Hypothalamus (tissue), 51 donors: ENCODE data around the gene ZRANB1.
A peak's percentile ranks its signal among the peaks of the same experiment; 100 is the strongest.

Source experiments
- DNase-seq, 51 donors: peaks; one replicate each; lab custom pipeline; 2025; lab: John Stamatoyannopoulos, UW

The ZRANB1 gene

GRCh38 chr10:124993345-124993708 lies 51.4 kb downstream of the ZRANB1 start:
- no peak for DNase-seq

- DNase-seq = no peak
These were observed 52.0 kb downstream of the ZRANB1 start for GRCh38 chr10:124993736-124994451.

- DNase-seq = peak in 22 of 51 donors; percentile 22 to 72 (median 43)
These were observed 52.9 kb downstream of the ZRANB1 start for GRCh38 chr10:124994573-124995473.

GRCh38 chr10:124995605-124996004 lies 53.7 kb downstream of the ZRANB1 start:
- DNase-seq = no peak

- no peak for DNase-seq
These were observed 54.4 kb downstream of the ZRANB1 start for GRCh38 chr10:124996127-124996853.

- DNase-seq = no peak
These were observed 54.9 kb downstream of the ZRANB1 start for GRCh38 chr10:124996854-124997215.

GRCh38 chr10:124997306-124997705 lies 55.4 kb downstream of the ZRANB1 start:
- DNase-seq = no peak

GRCh38 chr10:124997771-124998623 lies 56.1 kb downstream of the ZRANB1 start:
- DNase-seq = no peak

GRCh38 chr10:124998624-124999291 lies 56.8 kb downstream of the ZRANB1 start:
- no peak for DNase-seq

GRCh38 chr10:124999433-125000365 lies 57.8 kb downstream of the ZRANB1 start:
- peak in 28 of 51 donors; percentile 22 to 77 (median 56) for DNase-seq

- peak in 33 of 51 donors; percentile 15 to 80 (median 53) for DNase-seq
These were observed 58.7 kb downstream of the ZRANB1 start for GRCh38 chr10:125000366-125001312.

- peak in 7 of 51 donors; percentile 12 to 73 (median 63) for DNase-seq
These were observed 59.6 kb downstream of the ZRANB1 start for GRCh38 chr10:125001313-125002046.

- no peak for DNase-seq
These were observed 60.1 kb downstream of the ZRANB1 start for GRCh38 chr10:125002047-125002422.

- no peak for DNase-seq
These were observed 60.7 kb downstream of the ZRANB1 start for GRCh38 chr10:125002423-125003145.

GRCh38 chr10:125003146-125003900 lies 61.4 kb downstream of the ZRANB1 start:
- DNase-seq = no peak
